ENCODE measurements around the gene SOX18.
"Not testable (repeated sequence)": the region's sequence is repeated elsewhere in the genome, so short reads cannot be mapped to it uniquely, and the experiment has no call there.

Gene SOX18

DNA sequence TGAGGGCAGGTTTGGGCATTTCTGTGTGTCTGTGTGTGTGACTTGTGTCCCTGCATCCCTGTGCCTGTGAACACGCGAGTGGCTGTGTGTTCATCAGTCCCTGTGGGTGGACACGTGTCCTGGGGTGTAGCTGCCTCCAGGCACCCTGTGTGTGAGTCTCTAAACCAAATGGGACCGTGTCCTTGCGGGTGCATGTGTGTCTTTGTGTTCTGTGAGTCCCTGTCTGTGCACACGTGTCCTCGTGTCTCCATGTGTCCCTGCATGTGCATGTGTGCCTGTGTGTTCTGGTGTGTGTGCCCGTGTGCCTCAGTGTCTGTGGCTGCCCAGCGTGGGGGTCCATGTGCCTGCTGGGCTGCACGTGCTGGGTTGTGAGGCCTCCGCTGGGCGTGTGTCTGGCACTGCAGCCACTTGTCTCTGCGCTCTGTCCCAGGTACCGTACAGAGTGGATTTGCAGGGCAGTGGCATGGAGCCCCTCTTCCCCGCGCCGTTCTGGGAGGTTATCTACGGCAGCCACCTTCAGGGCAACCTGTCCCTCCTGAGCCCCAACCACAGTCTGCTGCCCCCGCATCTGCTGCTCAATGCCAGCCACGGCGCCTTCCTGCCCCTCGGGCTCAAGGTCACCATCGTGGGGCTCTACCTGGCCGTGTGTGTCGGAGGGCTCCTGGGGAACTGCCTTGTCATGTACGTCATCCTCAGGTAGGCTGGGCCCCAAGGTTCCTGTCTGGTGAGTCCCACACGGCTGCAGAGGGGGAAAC, 43.0 kb upstream of the SOX18 start:
- no peak for DNase-seq (ENCODE audit: low read depth)
- no peak overlapping the region for H3K4me3 ChIP-seq (ENCODE audit: low read length)
- TF ChIP-seq CTCF (conservative IDR thresholded peaks at IDR 0.05; ENCODE audit: low read length), result no peak

DNA sequence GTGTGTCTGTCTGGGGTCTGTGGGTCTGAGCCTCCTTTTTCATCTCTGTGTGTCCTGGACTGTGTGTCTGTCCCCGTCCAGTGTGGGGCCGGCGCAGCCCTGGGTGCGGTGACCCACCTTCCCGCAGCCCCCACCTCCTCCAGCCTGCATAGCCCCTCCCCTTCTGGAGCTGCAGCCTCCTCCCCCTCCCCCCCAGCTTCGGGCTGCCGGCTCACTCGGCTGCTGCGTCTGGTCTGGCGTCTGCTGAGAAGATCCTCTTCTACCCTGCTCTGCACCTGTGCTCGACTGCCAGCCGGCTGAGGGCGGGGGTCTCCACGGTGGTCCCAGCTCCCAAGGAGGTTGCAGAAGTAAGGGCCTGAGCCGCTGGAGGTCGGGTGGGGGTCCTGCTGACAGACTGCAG, 42.3 kb upstream of the SOX18 start:
- no peak for DNase-seq (ENCODE audit: low read depth)
- H3K4me3 ChIP-seq (ENCODE audit: low read length), result no peak overlapping the region
- no peak for TF ChIP-seq CTCF (conservative IDR thresholded peaks at IDR 0.05; ENCODE audit: low read length)

DNA sequence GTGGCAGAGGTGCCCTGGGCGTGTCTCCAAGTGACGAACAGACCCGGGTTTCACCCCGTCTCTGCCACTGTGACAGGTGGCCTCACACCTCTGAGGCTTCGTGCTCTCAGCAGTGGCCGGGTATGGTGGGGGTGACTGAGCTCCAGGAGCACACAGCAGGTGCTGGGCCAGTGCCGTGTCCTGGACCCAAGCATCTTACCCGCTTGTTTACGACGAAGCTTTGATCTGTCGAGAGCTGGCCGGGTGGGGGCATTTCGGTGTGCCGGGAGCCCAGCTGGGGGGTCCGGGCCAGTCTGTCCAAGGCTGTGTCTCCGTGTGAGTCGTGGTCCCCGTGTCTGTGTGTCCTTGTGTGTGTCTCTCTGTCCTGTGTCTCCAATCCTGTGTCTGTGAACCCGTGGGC, 41.9 kb upstream of the SOX18 start:
- H3K4me3 ChIP-seq (ENCODE audit: low read length), result no peak overlapping the region
- TF ChIP-seq CTCF (conservative IDR thresholded peaks at IDR 0.05; ENCODE audit: low read length), result no peak
- no peak for DNase-seq (ENCODE audit: low read depth)

GRCh38 chr20:64090165-64090564, 40.7 kb upstream of the SOX18 start:
- no peak for TF ChIP-seq CTCF (conservative IDR thresholded peaks at IDR 0.05; ENCODE audit: low read length)
- DNase-seq (ENCODE audit: low read depth), result no peak
- H3K4me3 ChIP-seq (ENCODE audit: low read length), result no peak overlapping the region

DNA sequence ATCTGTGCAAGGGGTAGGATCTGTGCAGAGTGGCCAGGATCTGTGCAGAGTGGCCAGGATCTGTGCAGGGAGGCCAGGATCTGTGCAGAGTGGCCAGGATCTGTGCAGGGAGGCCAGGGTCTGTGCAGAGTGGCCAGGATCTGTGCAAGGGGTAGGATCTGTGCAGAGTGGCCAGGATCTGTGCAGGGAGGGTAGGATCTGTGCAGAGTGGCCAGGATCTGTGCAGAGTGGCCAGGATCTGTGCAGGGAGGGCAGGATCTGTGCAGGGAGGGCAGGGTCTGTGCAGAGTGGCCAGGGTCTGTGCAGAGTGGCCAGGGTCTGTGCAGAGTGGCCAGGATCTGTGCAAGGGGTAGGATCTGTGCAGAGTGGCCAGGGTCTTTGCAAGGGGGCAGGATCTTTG, 39.1 kb upstream of the SOX18 start:
- DNase-seq (ENCODE audit: low read depth); H3K4me3 ChIP-seq (ENCODE audit: low read length): not testable (repeated sequence)

GRCh38 chr20:64087226-64087825, 37.9 kb upstream of the SOX18 start:
- not testable (repeated sequence) for DNase-seq (ENCODE audit: low read depth); H3K4me3 ChIP-seq (ENCODE audit: low read length)

GRCh38 chr20:64086801-64087200, 37.4 kb upstream of the SOX18 start:
- no peak overlapping the region for H3K4me3 ChIP-seq (ENCODE audit: low read length)
- TF ChIP-seq CTCF (conservative IDR thresholded peaks at IDR 0.05; ENCODE audit: low read length), result no peak
- DNase-seq (ENCODE audit: low read depth), result no peak

DNA sequence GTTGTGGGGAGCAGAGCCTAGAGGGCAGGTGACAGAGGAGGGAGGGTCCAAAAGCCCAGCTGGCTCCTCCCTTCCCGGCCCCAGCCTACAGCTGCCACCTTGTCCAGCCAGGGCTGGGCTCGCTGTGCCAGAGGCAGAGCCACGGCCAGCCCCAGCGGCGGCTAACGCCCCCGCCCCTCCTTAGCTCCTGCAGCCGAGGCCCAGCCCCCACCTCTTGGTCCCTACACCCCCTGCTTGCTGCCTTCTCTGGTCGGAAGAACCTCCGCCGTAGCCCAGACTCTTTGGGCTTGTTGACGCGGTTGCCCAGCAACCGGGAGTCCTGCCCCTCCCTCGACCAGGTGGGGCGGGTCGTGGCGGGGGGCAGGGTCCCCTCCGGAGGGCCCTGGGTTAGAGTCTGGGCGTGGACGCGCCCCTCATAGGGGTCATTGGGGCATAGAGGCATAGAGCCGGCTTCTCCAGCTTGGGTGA, 35.3 kb upstream of the SOX18 start:
- H3K4me3 ChIP-seq (ENCODE audit: low read length), result no peak overlapping the region
- TF ChIP-seq CTCF (conservative IDR thresholded peaks at IDR 0.05; ENCODE audit: low read length), result no peak
- DNase-seq (ENCODE audit: low read depth), result no peak

All from AG10803 (cell line).